Thoracic aorta (tissue), 2 donors: ENCODE measurements around the gene UROS. TPM values are rescaled to one million over a fixed set of nuclear protein-coding genes. Genes with fewer than 3 reads are reported as not detected.

Experiments used
- ATAC-seq: fragments of 150-250 bp; one replicate; pipeline ENCODE4 v1.8.0; 2017; ENCODE audit warnings: low read depth; ENCODE audit not compliant: insufficient number of reproducible peaks, low FRiP score
- DNase-seq: peaks from one replicate; pipeline ENCODE4 v3.0.0-alpha.2; 2020; ENCODE audit warnings: low spot score
- H3K27ac ChIP-seq, 2 donors: fragments of 200-600 bp; sonication (generic); 1 replicate in 1 of 2; 2 replicates in 1 of 2; pipeline ENCODE4 v1.5.1; 2016; ENCODE audit warnings: mild to moderate bottlenecking in 2 of 2, moderate library complexity in 2 of 2
- H3K27me3 ChIP-seq: fragments of 200-600 bp; sonication (generic); replicated peaks from 2 replicates; pipeline ENCODE4 v1.6.0; 2016; ENCODE audit warnings: mild to moderate bottlenecking; ENCODE audit not compliant: insufficient read depth
- H3K36me3 ChIP-seq: fragments of 200-600 bp; sonication (generic); one replicate; pipeline ENCODE4 v1.5.1; 2016
- H3K4me1 ChIP-seq, 2 donors: fragments of 200-600 bp; sonication (generic); 1 replicate in 1 of 2; 2 replicates in 1 of 2; pipeline versions ENCODE4 v1.5.1 to v1.6.0; 2016; ENCODE audit warnings: low read depth in 2 of 2, mild to moderate bottlenecking in 1 of 2; ENCODE audit not compliant: control insufficient read depth in 1 of 2
- H3K4me3 ChIP-seq: fragments of 200-600 bp; sonication (generic); 2 replicates; pipeline ENCODE4 v1.5.1; 2016; ENCODE audit warnings: mild to moderate bottlenecking
- H3K9me3 ChIP-seq: fragments of 200-600 bp; sonication (generic); 2 replicates; pipeline ENCODE4 v1.5.1; 2016
- CTCF ChIP-seq: fragments of 200-600 bp; sonication (generic); IDR thresholded peaks from one replicate; pipeline ENCODE4 v1.5.1; 2019; ENCODE audit warnings: antibody characterized with exemption
- total RNA-seq, 2 donors: library from RNA; depleted of rRNA; stranded (reverse); fragments of >200 nt; gene quantifications; one replicate each; pipeline versions ENCODE4 v1.1.0 to v1.2.3, GENCODE V29; 2016

The UROS gene
- total RNA-seq, 2 donors from 2014 or later, result 25.5 to 34.3 TPM

GRCh38 chr10:125859128-125859817 is 36.2 kb upstream of the UROS start:
- no peaks in the 10 kb centered on the region for H3K4me1 ChIP-seq
- H3K4me3 ChIP-seq, result no peak overlapping the region
- no peak for ATAC-seq
- no peak for TF ChIP-seq CTCF
- no peak for DNase-seq
- H3K27ac ChIP-seq, result no peak overlapping the region
- no peaks in the 10 kb centered on the region for H3K27me3 ChIP-seq
- H3K36me3 ChIP-seq, result no peaks in the 10 kb centered on the region
- H3K9me3 ChIP-seq, result no peaks in the 10 kb centered on the region

GRCh38 chr10:125857185-125857760 is 34.2 kb upstream of the UROS start:
- TF ChIP-seq CTCF, result no peak
- Histone ChIP-seq H3K36me3 (peaks cover 2% of the 10 kb centered on the region), H3K27ac (no peak overlapping the region), H3K4me3 (no peak overlapping the region), H3K4me1 (no peaks in the 10 kb centered on the region), H3K27me3 (no peaks in the 10 kb centered on the region), H3K9me3 (no peaks in the 10 kb centered on the region)
- DNase-seq (no peak), ATAC-seq (no peak)

- DNase-seq (no peak), ATAC-seq (no peak)
- H3K27me3 ChIP-seq, result no peaks in the 10 kb centered on the region
- no peaks in the 10 kb centered on the region for H3K9me3 ChIP-seq
- no peak overlapping the region for H3K27ac ChIP-seq
- H3K36me3 ChIP-seq, result peaks cover 15% of the 10 kb centered on the region
- no peak for TF ChIP-seq CTCF
- no peak overlapping the region for H3K4me3 ChIP-seq
- H3K4me1 ChIP-seq, result no peaks in the 10 kb centered on the region
Observed at GRCh38 chr10:125852487-125852886, 29.4 kb upstream of the UROS start.

- H3K36me3 ChIP-seq, result peaks cover 21% of the 10 kb centered on the region
- no peaks in the 10 kb centered on the region for H3K9me3 ChIP-seq
- no peak overlapping the region for H3K4me3 ChIP-seq
- H3K4me1 ChIP-seq, result no peaks in the 10 kb centered on the region
- no peak overlapping the region for H3K27ac ChIP-seq
- H3K27me3 ChIP-seq, result no peaks in the 10 kb centered on the region
- TF ChIP-seq CTCF, result no peak
- DNase-seq (no peak), ATAC-seq (no peak)
Observed at GRCh38 chr10:125850766-125851731, 28.0 kb upstream of the UROS start.

GRCh38 chr10:125849448-125849847 is 26.4 kb upstream of the UROS start:
- no peak for ATAC-seq
- Histone ChIP-seq H3K27me3 (no peaks in the 10 kb centered on the region), H3K4me1 (no peaks in the 10 kb centered on the region), H3K4me3 (no peak overlapping the region), H3K36me3 (peaks cover 21% of the 10 kb centered on the region), H3K9me3 (no peaks in the 10 kb centered on the region), H3K27ac (no peak overlapping the region)
- no peak for TF ChIP-seq CTCF
- DNase-seq, result no peak
